ENCODE measurements around the gene CDH22. TPM values are rescaled to one million over a fixed set of nuclear protein-coding genes. Genes with fewer than 3 reads are reported as not detected.

The CDH22 gene
- total RNA-seq, 1 experiment from 2014 or later = not detected

DNA sequence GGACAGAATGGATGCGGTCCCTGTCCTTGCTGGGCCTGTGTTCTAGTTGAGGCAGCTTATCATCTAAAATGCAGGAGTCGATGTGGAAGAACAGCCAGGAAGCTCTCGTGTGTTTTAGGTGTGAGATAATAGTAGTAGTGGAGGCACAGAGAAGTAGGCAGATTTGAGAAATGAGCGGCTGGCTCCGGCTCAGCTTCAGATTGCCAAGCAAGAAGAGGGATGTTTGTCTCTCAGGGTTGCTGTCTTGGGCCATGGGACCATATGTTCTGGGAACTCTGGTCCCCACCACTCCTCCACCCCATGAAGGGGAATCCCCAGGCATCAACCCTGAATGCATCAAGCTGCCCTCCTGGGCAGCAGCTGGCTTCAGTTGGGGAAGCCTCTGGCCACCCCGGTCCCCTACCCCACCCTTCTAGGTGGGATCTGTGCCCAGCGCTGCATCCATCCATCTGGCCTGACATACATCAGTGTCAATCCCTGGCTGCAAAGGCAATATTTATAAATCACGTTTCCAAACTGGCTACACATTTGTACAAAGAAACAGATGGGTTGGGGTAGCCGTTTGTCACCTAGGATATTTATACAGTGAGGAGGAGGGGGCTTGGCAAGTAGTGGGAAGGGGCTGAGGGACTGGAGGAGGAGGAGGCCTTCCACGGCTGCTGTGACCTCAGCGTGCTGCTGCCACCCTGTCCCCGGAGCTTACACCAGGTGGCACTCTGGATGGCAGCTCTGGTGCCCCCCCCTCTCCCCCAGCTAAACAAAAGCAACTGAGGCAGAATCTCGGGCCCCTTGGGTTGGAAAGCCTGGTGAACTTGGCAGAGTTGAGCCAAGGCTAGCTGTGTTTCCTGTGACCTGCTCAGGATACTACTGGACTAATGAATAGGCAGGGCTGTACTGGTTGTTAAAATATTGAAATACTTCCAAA lies 125.8 kb downstream of the CDH22 start:
- no peak overlapping the region for H3K4me3 ChIP-seq (ENCODE audit: low read depth, low read length, poor library complexity, severe bottlenecking)
- H3K27ac ChIP-seq (ENCODE audit: low read depth, low read length, poor library complexity, severe bottlenecking) = no peak overlapping the region
- TF ChIP-seq, protein P1, sequence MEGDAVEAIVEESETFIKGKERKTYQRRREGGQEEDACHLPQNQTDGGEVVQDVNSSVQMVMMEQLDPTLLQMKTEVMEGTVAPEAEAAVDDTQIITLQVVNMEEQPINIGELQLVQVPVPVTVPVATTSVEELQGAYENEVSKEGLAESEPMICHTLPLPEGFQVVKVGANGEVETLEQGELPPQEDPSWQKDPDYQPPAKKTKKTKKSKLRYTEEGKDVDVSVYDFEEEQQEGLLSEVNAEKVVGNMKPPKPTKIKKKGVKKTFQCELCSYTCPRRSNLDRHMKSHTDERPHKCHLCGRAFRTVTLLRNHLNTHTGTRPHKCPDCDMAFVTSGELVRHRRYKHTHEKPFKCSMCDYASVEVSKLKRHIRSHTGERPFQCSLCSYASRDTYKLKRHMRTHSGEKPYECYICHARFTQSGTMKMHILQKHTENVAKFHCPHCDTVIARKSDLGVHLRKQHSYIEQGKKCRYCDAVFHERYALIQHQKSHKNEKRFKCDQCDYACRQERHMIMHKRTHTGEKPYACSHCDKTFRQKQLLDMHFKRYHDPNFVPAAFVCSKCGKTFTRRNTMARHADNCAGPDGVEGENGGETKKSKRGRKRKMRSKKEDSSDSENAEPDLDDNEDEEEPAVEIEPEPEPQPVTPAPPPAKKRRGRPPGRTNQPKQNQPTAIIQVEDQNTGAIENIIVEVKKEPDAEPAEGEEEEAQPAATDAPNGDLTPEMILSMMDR (conservative IDR thresholded peaks at IDR 0.05; ENCODE audit: low read depth, low read length) = no peak
- no peak for TF ChIP-seq EZH2 (IDR thresholded peaks at IDR 0.05; ENCODE audit: borderline replicate concordance, low read depth, low read length, poor library complexity, severe bottlenecking)
- intact Hi-C loops (cut with micrococcal nuclease; ENCODE audit: unreplicated experiment) = no loop called here
- no peaks in the 10 kb centered on the region for H3K9me3 ChIP-seq (ENCODE audit: low read depth, low read length, poor library complexity, severe bottlenecking)
- ChIA-PET POLR2A (ENCODE audit: low non-redundant PET) (interaction anchor here (0.6 kb wide), 1 partner anchor 50 kb away, joined by 5 read pairs; no protein-coding TSS in a partner anchor), CTCF (interaction anchor here (0.6 kb wide), 2 partner anchors 10 kb away, joined by 3 read pairs; no protein-coding TSS in a partner anchor)
- no peaks in the 10 kb centered on the region for H3K36me3 ChIP-seq (ENCODE audit: insufficient read depth, low read length, poor library complexity, severe bottlenecking)
- peaks cover 4% of the 10 kb centered on the region for H3K27me3 ChIP-seq (replicated peaks; ENCODE audit: insufficient read depth, low read depth, low read length, poor library complexity)
- DNase-seq (ENCODE audit: low spot score) = no peak
- BruUV-seq (replicated peaks) = no TSS peak
- H3K4me1 ChIP-seq (ENCODE audit: insufficient read depth, low read length, poor library complexity, severe bottlenecking) = no peaks in the 10 kb centered on the region

DNA sequence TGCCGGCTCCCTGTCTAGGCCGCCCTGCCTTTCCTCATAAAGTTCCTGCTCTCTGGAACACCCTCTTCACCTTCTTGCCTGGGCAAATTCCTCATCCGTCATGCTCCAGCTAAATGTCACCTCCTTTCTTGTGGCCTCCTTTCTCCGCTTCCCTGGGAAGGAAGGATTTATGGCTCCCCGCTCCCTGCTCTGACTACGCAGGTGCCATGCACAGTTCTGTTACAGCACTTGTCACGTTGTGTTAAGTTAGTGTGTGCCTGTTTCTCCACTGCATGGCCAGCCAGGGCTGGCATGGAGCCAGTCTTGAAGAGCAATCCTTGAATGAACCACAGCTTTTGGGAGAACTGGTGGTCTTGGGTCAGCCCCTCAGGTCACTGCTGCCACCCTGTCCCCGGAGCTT lies 128.4 kb downstream of the CDH22 start:
- no peak for DNase-seq (ENCODE audit: low spot score)
- no peak overlapping the region for H3K4me3 ChIP-seq (ENCODE audit: low read depth, low read length, poor library complexity, severe bottlenecking)
- CTCF ChIA-PET = no interaction called here
- BruUV-seq (replicated peaks) = no TSS peak
- H3K27ac ChIP-seq (ENCODE audit: low read depth, low read length, poor library complexity, severe bottlenecking) = no peak overlapping the region
- no peaks in the 10 kb centered on the region for H3K4me1 ChIP-seq (ENCODE audit: insufficient read depth, low read length, poor library complexity, severe bottlenecking)
- POLR2A ChIA-PET (ENCODE audit: low non-redundant PET) = no interaction called here
- no peaks in the 10 kb centered on the region for H3K9me3 ChIP-seq (ENCODE audit: low read depth, low read length, poor library complexity, severe bottlenecking)
- intact Hi-C loops (cut with micrococcal nuclease; ENCODE audit: unreplicated experiment) = loop anchor here (10.0 kb wide), 1 partner anchor 65 kb away; the partner anchor contains the start of gene CD40
- H3K27me3 ChIP-seq (replicated peaks; ENCODE audit: insufficient read depth, low read depth, low read length, poor library complexity) = peaks cover 19% of the 10 kb centered on the region
- no peak for TF ChIP-seq EZH2 (IDR thresholded peaks at IDR 0.05; ENCODE audit: borderline replicate concordance, low read depth, low read length, poor library complexity, severe bottlenecking)
- no peaks in the 10 kb centered on the region for H3K36me3 ChIP-seq (ENCODE audit: insufficient read depth, low read length, poor library complexity, severe bottlenecking)

DNA sequence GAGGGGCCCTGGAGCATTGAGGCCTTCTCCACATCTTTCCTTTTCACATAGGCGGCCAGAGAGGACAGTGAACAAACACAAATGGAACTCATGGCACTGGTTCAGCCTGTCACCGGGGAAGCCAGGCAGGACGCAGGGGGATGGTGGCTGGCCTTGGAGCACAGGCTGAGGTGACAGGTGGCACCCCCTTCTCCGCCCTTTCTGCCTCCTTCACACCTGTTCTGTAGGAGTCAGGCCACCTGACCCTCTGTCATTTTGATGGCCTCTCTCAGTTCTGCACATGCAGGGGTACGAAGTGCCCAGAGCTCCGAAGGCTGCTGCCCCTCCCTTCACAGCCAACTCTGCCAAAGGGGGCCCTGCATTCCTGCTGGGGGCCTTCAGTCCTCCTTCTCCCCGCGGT lies 129.4 kb downstream of the CDH22 start:
- H3K27ac ChIP-seq (ENCODE audit: low read depth, low read length, poor library complexity, severe bottlenecking) = no peak overlapping the region
- H3K4me1 ChIP-seq (ENCODE audit: insufficient read depth, low read length, poor library complexity, severe bottlenecking) = no peaks in the 10 kb centered on the region
- TF ChIP-seq, protein P1 (conservative IDR thresholded peaks at IDR 0.05; ENCODE audit: low read depth, low read length) = no peak
- no peak for TF ChIP-seq EZH2 (IDR thresholded peaks at IDR 0.05; ENCODE audit: borderline replicate concordance, low read depth, low read length, poor library complexity, severe bottlenecking)
- ChIA-PET POLR2A (ENCODE audit: low non-redundant PET) (no interaction called here), CTCF (no interaction called here)
- no peaks in the 10 kb centered on the region for H3K9me3 ChIP-seq (ENCODE audit: low read depth, low read length, poor library complexity, severe bottlenecking)
- no TSS peak for BruUV-seq (replicated peaks)
- H3K27me3 ChIP-seq (replicated peaks; ENCODE audit: insufficient read depth, low read depth, low read length, poor library complexity) = peaks cover 24% of the 10 kb centered on the region
- H3K36me3 ChIP-seq (ENCODE audit: insufficient read depth, low read length, poor library complexity, severe bottlenecking) = no peaks in the 10 kb centered on the region
- intact Hi-C loops (cut with micrococcal nuclease; ENCODE audit: unreplicated experiment) = loop anchor here (10.0 kb wide), 1 partner anchor 64 kb away; the partner anchor contains the start of gene CD40
- H3K4me3 ChIP-seq (ENCODE audit: low read depth, low read length, poor library complexity, severe bottlenecking) = no peak overlapping the region
- no peak for DNase-seq (ENCODE audit: low spot score)

All from A673 (cell line).